Measurements from ENCODE around the gene DCLK1.
"Not testable (repeated sequence)": the region's sequence is repeated elsewhere in the genome, so short reads cannot be mapped to it uniquely, and the experiment has no call there.

DCLK1 gene

DNA sequence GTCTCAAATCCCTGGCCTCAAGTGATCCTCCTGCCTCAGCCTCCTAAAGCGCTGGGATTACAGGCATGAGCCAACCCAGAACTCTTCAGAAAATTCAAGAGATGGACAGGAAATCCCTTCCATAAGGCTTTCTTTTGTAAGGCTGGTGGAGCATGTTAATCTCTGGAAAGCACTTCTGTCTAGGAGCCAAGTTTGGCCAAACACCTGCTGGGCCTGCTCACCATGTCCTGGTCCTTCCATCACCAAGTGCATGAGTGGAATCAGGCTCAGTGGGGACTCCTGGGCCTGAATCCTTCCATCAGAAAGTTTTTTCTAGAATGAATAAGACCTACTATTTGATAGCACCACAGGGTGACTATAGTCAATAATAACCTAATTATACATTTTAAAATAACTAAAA is 148.0 kb downstream of the DCLK1 start:
- Histone ChIP-seq H3K27me3 (ENCODE audit: control insufficient read depth in 1 of 2, insufficient read depth in 2 of 2, low read length in 2 of 2) (no peaks in the 10 kb centered on the region), H3K9ac (ENCODE audit: low read depth in 1 of 2, low read length in 2 of 2) (no peak overlapping the region), H3K4me1 (ENCODE audit: control insufficient read depth in 1 of 2, insufficient read depth in 2 of 2, low read length in 2 of 2) (no peaks in the 10 kb centered on the region), H3K9me3 (ENCODE audit: control insufficient read depth in 1 of 2, low read length in 2 of 2) (no peaks in the 10 kb centered on the region), H3K36me3 (ENCODE audit: control insufficient read depth in 1 of 2, insufficient read depth in 2 of 2, low read length in 2 of 2) (no peaks in the 10 kb centered on the region), H3K27ac (ENCODE audit: low read depth, low read length) (no peak overlapping the region), H3K4me3 (ENCODE audit: low read depth in 1 of 2, low read length in 2 of 2) (no peak overlapping the region)

DNA sequence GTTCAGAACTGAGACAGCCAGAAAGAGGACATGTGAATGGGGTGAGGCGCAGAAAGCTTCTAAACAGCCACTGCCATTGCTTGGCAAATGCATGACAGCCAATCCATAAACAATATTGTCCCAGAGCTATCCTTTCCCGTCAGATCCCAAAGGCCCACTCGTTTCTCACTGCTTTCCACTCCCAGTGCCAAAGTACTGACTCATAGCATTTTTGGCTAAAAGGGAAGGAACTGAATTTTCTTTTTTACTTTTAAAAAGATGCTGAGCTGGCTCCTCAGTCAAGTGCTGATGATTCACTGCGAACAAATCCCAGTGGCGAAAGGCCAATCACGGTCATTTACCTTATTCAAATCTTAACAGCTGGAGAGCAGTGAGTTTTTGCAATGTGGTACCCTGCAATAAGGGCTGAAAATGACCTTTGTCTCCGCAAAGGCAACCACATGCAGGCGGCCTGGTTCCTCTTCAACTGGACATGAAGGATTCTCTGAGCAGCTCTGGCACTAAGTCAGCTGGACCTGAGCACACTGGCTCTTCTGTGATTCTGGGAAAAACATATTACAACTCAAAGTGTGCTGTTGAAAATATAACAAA is 151.7 kb downstream of the DCLK1 start:
- H3K27ac ChIP-seq (ENCODE audit: low read depth, low read length), result no peak overlapping the region
- no peaks in the 10 kb centered on the region for H3K36me3 ChIP-seq (ENCODE audit: control insufficient read depth in 1 of 2, insufficient read depth in 2 of 2, low read length in 2 of 2)
- H3K9ac ChIP-seq (ENCODE audit: low read depth in 1 of 2, low read length in 2 of 2), result no peak overlapping the region
- H3K27me3 ChIP-seq (ENCODE audit: control insufficient read depth in 1 of 2, insufficient read depth in 2 of 2, low read length in 2 of 2), result no peaks in the 10 kb centered on the region
- H3K4me1 ChIP-seq (ENCODE audit: control insufficient read depth in 1 of 2, insufficient read depth in 2 of 2, low read length in 2 of 2), result no peaks in the 10 kb centered on the region
- H3K9me3 ChIP-seq (ENCODE audit: control insufficient read depth in 1 of 2, low read length in 2 of 2), result no peaks in the 10 kb centered on the region
- no peak overlapping the region for H3K4me3 ChIP-seq (ENCODE audit: low read depth in 1 of 2, low read length in 2 of 2)

DNA sequence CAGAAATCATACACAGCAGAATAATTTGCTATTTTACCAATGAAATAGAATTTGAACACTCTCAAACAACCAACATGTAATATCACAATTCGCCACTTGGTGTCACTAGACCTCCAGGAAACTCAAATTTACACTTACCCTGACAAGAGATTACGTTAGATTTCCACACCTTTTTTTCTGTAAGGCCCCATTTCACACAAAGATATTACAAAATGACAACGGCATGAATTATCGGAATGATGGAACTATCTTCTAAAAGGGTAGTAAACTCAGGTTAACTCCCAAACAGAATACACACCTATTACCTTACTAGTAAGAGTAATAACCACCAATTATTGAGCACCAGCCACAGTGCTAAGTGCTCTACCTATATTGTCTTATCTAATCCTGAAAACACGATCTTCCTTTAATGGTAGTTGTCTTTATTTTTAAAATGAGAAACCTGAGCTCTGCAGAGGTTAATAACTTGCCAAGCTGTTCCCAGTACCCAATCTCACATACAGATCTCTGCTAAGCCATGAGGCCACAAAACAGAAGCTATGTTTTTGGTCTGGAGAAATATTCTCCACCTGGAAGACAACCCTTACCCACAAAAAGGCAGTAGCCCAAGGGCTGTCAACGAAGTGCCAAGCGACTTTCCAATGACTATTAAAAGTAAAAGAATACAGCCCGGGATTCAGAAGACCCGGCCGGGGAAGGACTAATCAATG is 152.4 kb downstream of the DCLK1 start:
- H3K27ac ChIP-seq (ENCODE audit: low read depth, low read length), result no peak overlapping the region

DNA sequence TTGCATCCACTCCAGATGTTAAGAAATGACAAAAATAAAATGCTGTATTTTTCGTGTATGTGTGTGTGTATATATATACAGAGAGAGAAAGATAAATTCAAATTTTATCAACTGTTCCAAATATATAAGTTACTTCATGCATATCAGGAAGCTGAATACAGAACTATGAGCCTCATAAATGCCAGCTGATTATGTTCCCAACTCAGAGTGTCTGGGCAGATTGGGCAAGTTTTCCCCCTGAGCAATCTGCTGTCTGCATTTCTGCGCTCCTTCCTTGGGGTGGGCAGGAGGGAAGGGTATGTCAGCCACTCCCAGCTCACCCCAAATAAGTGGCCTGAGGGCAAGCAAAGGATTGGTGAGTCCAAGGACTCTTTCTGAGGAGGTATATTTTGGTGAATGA is 154.1 kb downstream of the DCLK1 start:
- Histone ChIP-seq H3K9ac (ENCODE audit: low read depth in 1 of 2, low read length in 2 of 2) (no peak overlapping the region), H3K4me3 (ENCODE audit: low read depth in 1 of 2, low read length in 2 of 2) (no peak overlapping the region), H3K4me1 (ENCODE audit: control insufficient read depth in 1 of 2, insufficient read depth in 2 of 2, low read length in 2 of 2) (no peaks in the 10 kb centered on the region), H3K36me3 (ENCODE audit: control insufficient read depth in 1 of 2, insufficient read depth in 2 of 2, low read length in 2 of 2) (no peaks in the 10 kb centered on the region), H3K9me3 (ENCODE audit: control insufficient read depth in 1 of 2, low read length in 2 of 2) (no peaks in the 10 kb centered on the region), H3K27ac (ENCODE audit: low read depth, low read length) (no peak overlapping the region), H3K27me3 (ENCODE audit: control insufficient read depth in 1 of 2, insufficient read depth in 2 of 2, low read length in 2 of 2) (no peaks in the 10 kb centered on the region)

More for the DNA sequence above, 152.4 kb downstream of the DCLK1 start:
- Histone ChIP-seq H3K36me3 (ENCODE audit: control insufficient read depth in 1 of 2, insufficient read depth in 2 of 2, low read length in 2 of 2) (no peaks in the 10 kb centered on the region), H3K4me3 (ENCODE audit: low read depth in 1 of 2, low read length in 2 of 2) (no peak overlapping the region), H3K4me1 (ENCODE audit: control insufficient read depth in 1 of 2, insufficient read depth in 2 of 2, low read length in 2 of 2) (no peaks in the 10 kb centered on the region), H3K9ac (ENCODE audit: low read depth in 1 of 2, low read length in 2 of 2) (no peak overlapping the region), H3K27me3 (ENCODE audit: control insufficient read depth in 1 of 2, insufficient read depth in 2 of 2, low read length in 2 of 2) (no peaks in the 10 kb centered on the region), H3K9me3 (ENCODE audit: control insufficient read depth in 1 of 2, low read length in 2 of 2) (no peaks in the 10 kb centered on the region)

DNA sequence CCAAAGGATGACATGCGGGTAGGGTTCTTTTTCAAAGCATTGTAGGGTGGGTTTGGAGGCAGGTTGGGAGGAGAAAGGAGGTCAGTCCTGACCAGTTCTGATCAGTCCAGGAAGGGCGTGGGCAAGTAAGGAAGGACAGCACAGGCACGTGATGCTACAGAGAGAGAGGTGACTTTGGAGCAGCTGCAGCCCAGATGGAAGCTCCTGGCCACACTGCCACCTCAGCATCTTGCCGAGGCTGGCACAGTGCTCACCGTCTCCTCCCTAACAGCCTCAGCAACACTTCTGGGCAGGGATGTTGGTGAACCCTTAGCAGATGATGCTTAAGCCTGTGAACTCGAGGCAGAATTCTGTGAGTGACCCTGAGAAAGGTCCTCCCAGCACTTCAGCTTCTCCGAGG is 155.1 kb downstream of the DCLK1 start:
- Histone ChIP-seq H3K27me3 (ENCODE audit: control insufficient read depth in 1 of 2, insufficient read depth in 2 of 2, low read length in 2 of 2) (no peaks in the 10 kb centered on the region), H3K36me3 (ENCODE audit: control insufficient read depth in 1 of 2, insufficient read depth in 2 of 2, low read length in 2 of 2) (no peaks in the 10 kb centered on the region), H3K4me1 (ENCODE audit: control insufficient read depth in 1 of 2, insufficient read depth in 2 of 2, low read length in 2 of 2) (no peaks in the 10 kb centered on the region), H3K9ac (ENCODE audit: low read depth in 1 of 2, low read length in 2 of 2) (no peak overlapping the region), H3K27ac (ENCODE audit: low read depth, low read length) (no peak overlapping the region), H3K4me3 (ENCODE audit: low read depth in 1 of 2, low read length in 2 of 2) (no peak overlapping the region), H3K9me3 (ENCODE audit: control insufficient read depth in 1 of 2, low read length in 2 of 2) (no peaks in the 10 kb centered on the region)

DNA sequence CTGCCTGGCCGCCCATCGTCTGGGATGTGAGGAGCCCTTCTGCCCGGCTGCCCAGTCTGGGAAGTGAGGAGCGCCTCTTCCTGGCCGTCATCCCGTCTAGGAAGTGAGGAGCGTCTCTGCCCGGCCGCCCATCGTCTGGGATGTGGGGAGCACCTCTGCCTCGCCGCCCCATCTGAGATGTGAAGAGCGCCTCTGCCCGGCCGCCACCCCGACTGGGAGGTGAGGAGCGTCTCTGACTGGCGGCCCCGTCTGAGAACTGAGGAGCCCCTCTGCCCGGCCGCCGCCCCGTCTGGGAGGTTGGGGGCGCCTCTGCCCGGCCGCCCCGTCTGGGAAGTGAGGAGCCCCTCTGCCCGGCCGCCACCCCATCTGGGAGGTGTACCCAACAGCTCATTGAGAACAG is 164.2 kb downstream of the DCLK1 start:
- not testable (repeated sequence) for H3K27ac ChIP-seq (ENCODE audit: low read depth, low read length); H3K9me3 ChIP-seq (ENCODE audit: control insufficient read depth in 1 of 2, low read length in 2 of 2); H3K27me3 ChIP-seq (ENCODE audit: control insufficient read depth in 1 of 2, insufficient read depth in 2 of 2, low read length in 2 of 2); H3K4me1 ChIP-seq (ENCODE audit: control insufficient read depth in 1 of 2, insufficient read depth in 2 of 2, low read length in 2 of 2); H3K4me3 ChIP-seq (ENCODE audit: low read depth in 1 of 2, low read length in 2 of 2); H3K36me3 ChIP-seq (ENCODE audit: control insufficient read depth in 1 of 2, insufficient read depth in 2 of 2, low read length in 2 of 2); H3K9ac ChIP-seq (ENCODE audit: low read depth in 1 of 2, low read length in 2 of 2)

DNA sequence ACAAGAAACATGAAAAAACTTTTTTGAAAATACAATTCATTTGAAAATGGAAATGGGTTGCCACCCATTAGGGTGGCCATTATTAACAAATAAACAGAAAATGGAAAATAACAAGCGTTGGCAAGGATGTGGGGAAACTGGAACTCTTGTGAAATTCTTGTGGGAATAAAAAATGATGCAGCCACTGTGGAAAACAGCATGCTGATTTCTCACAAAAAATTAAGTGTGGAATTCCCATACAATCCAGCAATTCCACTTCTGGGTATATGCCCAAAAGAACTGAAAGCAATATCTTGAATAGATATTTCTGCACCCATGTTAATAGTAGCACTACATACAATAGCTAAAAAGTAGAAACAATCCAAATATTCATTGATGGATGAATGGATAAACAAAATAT is 165.2 kb downstream of the DCLK1 start:
- no peak overlapping the region for H3K4me3 ChIP-seq (ENCODE audit: low read depth in 1 of 2, low read length in 2 of 2)
- no peaks in the 10 kb centered on the region for H3K9me3 ChIP-seq (ENCODE audit: control insufficient read depth in 1 of 2, low read length in 2 of 2)
- H3K4me1 ChIP-seq (ENCODE audit: control insufficient read depth in 1 of 2, insufficient read depth in 2 of 2, low read length in 2 of 2), result no peaks in the 10 kb centered on the region
- H3K9ac ChIP-seq (ENCODE audit: low read depth in 1 of 2, low read length in 2 of 2), result no peak overlapping the region
- H3K27me3 ChIP-seq (ENCODE audit: control insufficient read depth in 1 of 2, insufficient read depth in 2 of 2, low read length in 2 of 2), result no peaks in the 10 kb centered on the region
- no peak overlapping the region for H3K27ac ChIP-seq (ENCODE audit: low read depth, low read length)
- H3K36me3 ChIP-seq (ENCODE audit: control insufficient read depth in 1 of 2, insufficient read depth in 2 of 2, low read length in 2 of 2), result no peaks in the 10 kb centered on the region

DNA sequence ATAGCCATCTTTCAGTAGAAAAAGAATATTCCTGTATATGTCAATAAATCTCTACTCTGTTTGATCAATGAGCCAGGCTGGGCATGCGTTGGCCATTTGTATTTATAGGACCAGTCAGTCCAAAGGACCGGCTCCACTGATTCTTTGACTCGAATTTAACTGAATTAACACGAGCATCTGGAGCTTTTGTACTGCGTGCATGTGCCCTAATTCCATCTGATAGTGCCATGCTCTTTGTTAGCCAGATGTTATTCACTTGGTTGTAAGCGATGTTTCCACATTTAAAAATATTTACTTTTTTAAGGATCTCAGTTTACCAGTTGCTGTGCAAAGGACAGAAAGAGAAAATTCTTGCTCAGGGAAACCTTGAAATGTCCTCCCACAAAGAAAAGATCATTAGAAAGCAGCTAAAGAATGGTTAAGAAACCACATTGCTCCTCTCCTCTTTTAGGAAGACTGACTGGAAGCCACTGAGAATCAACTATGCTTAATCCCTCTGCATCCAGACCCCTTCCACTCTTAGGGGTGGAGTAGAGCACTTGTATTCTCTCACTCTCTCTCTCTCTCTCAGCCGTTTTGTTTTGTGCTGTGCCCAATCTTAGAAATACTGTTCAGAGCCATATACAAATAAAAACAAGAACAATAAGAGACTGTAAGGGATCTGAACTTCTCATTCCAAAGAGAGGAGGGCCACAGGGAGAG is 165.8 kb downstream of the DCLK1 start:
- no peak overlapping the region for H3K9ac ChIP-seq (ENCODE audit: low read depth in 1 of 2, low read length in 2 of 2)
- no peaks in the 10 kb centered on the region for H3K4me1 ChIP-seq (ENCODE audit: control insufficient read depth in 1 of 2, insufficient read depth in 2 of 2, low read length in 2 of 2)
- H3K4me3 ChIP-seq (ENCODE audit: low read depth in 1 of 2, low read length in 2 of 2), result no peak overlapping the region
- no peaks in the 10 kb centered on the region for H3K27me3 ChIP-seq (ENCODE audit: control insufficient read depth in 1 of 2, insufficient read depth in 2 of 2, low read length in 2 of 2)
- H3K9me3 ChIP-seq (ENCODE audit: control insufficient read depth in 1 of 2, low read length in 2 of 2), result no peaks in the 10 kb centered on the region
- no peak overlapping the region for H3K27ac ChIP-seq (ENCODE audit: low read depth, low read length)
- H3K36me3 ChIP-seq (ENCODE audit: control insufficient read depth in 1 of 2, insufficient read depth in 2 of 2, low read length in 2 of 2), result no peaks in the 10 kb centered on the region

DNA sequence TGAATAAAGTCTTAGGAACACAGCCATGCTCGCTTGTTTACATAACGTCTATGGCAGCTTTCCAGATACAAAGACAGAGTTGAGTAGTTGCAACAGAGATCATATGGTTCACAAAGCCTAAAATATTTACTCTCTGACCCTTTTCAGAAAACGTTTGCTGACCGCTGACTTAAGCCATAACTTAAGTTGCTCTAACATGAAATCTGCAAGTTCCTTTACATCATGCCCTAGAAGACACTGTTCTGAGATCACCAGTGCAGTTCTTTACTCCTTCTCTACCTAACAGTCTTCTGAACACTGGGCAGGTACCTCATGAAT is 166.4 kb downstream of the DCLK1 start:
- no peak overlapping the region for H3K9ac ChIP-seq (ENCODE audit: low read depth in 1 of 2, low read length in 2 of 2)
- no peak overlapping the region for H3K4me3 ChIP-seq (ENCODE audit: low read depth in 1 of 2, low read length in 2 of 2)
- no peak overlapping the region for H3K27ac ChIP-seq (ENCODE audit: low read depth, low read length)
- H3K27me3 ChIP-seq (ENCODE audit: control insufficient read depth in 1 of 2, insufficient read depth in 2 of 2, low read length in 2 of 2), result no peaks in the 10 kb centered on the region
- no peaks in the 10 kb centered on the region for H3K4me1 ChIP-seq (ENCODE audit: control insufficient read depth in 1 of 2, insufficient read depth in 2 of 2, low read length in 2 of 2)
- no peaks in the 10 kb centered on the region for H3K9me3 ChIP-seq (ENCODE audit: control insufficient read depth in 1 of 2, low read length in 2 of 2)
- H3K36me3 ChIP-seq (ENCODE audit: control insufficient read depth in 1 of 2, insufficient read depth in 2 of 2, low read length in 2 of 2), result no peaks in the 10 kb centered on the region

DNA sequence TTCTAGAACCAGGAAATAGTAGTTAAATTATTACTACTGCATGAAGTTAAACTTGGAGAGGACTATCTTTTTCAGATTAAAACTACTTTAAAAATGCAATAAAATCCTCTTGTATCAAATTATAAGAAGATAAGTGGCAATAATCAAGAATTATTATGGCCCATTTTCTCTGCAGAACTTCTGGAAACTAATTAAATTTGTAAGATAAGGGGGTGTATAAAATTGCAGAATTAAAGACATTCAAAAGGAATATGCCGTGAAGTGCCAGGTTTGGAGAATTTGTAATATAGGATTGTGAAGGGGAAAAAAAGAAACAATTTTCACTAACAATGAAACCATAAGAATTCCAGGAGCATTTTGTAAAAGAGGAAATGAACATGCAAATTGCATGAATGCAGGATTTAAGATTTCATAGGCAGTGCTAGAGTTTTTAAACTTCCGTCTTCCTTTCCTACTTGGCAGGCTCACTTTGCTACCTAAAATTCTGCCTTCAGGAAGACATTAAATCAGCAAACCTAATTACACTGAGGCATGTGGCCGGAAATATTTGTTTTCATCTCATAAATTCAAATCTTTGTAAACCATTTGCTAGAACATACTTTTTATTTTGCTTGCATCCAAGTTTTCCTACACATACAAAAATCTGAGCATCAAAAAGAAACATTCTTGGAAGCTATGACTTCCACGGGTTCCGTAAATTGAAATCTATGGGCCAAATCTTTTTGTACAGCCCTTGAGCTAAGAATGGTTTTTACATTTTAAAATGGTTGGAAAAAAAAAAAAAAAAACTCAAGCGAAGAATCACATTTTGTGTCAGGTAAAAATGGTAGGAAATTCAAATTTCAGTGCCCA is 166.9 kb downstream of the DCLK1 start:
- Histone ChIP-seq H3K36me3 (ENCODE audit: control insufficient read depth in 1 of 2, insufficient read depth in 2 of 2, low read length in 2 of 2) (no peaks in the 10 kb centered on the region), H3K4me1 (ENCODE audit: control insufficient read depth in 1 of 2, insufficient read depth in 2 of 2, low read length in 2 of 2) (no peaks in the 10 kb centered on the region), H3K27me3 (ENCODE audit: control insufficient read depth in 1 of 2, insufficient read depth in 2 of 2, low read length in 2 of 2) (no peaks in the 10 kb centered on the region), H3K27ac (ENCODE audit: low read depth, low read length) (no peak overlapping the region), H3K9me3 (ENCODE audit: control insufficient read depth in 1 of 2, low read length in 2 of 2) (no peaks in the 10 kb centered on the region), H3K4me3 (ENCODE audit: low read depth in 1 of 2, low read length in 2 of 2) (no peak overlapping the region), H3K9ac (ENCODE audit: low read depth in 1 of 2, low read length in 2 of 2) (no peak overlapping the region)
